HG03039 (cell line): ENCODE data around the gene TWF2.

Experiments
- ATAC-seq: cut with Tn5 transposase; IDR thresholded peaks from one replicate; pipeline ENCODE4 v1.9.1; 2021; ENCODE audit warnings: mild to moderate bottlenecking, moderate library complexity; ENCODE audit not compliant: unreplicated experiment

TWF2 gene

GRCh38 chr3:52223449-52224408 lies 15.2 kb downstream of the TWF2 start:
- no peak for ATAC-seq

- ATAC-seq, result no peak
Measured at GRCh38 chr3:52222319-52223221, 16.4 kb downstream of the TWF2 start.

GRCh38 chr3:52221563-52222318 lies 17.2 kb downstream of the TWF2 start:
- ATAC-seq, result no peak

GRCh38 chr3:52221141-52221562 lies 17.8 kb downstream of the TWF2 start:
- ATAC-seq, result no peak

- no peak for ATAC-seq
Measured at GRCh38 chr3:52220380-52221026, 18.5 kb downstream of the TWF2 start.

GRCh38 chr3:52218937-52219650 lies 19.9 kb downstream of the TWF2 start:
- ATAC-seq, result no peak

- ATAC-seq, result no peak
Measured at GRCh38 chr3:52218454-52218853, 20.5 kb downstream of the TWF2 start.

- ATAC-seq, result no peak
Measured at GRCh38 chr3:52218026-52218425, 20.9 kb downstream of the TWF2 start.

- no peak for ATAC-seq
Measured at GRCh38 chr3:52217409-52217805, 21.6 kb downstream of the TWF2 start.

GRCh38 chr3:52216585-52217408 lies 22.2 kb downstream of the TWF2 start:
- no peak for ATAC-seq

- no peak for ATAC-seq
Measured at GRCh38 chr3:52215351-52215750, 23.6 kb downstream of the TWF2 start.

- ATAC-seq, result no peak
Measured at GRCh38 chr3:52213901-52214300, 25.1 kb downstream of the TWF2 start.

GRCh38 chr3:52213005-52213404 lies 26.0 kb downstream of the TWF2 start:
- ATAC-seq, result no peak

GRCh38 chr3:52211268-52211891 lies 27.6 kb downstream of the TWF2 start:
- ATAC-seq, result no peak

GRCh38 chr3:52210550-52211046 lies 28.4 kb downstream of the TWF2 start:
- ATAC-seq, result no peak

- no peak for ATAC-seq
Measured at GRCh38 chr3:52210037-52210436, 28.9 kb downstream of the TWF2 start.

- ATAC-seq, result no peak
Measured at GRCh38 chr3:52208556-52208955, 30.4 kb downstream of the TWF2 start.

- ATAC-seq, result no peak
Measured at GRCh38 chr3:52205727-52206372, 33.1 kb downstream of the TWF2 start.
